Parathyroid adenoma (tissue), 2 donors: ENCODE data around the gene CHD3.
"Not testable (repeated sequence)": the region's sequence is repeated elsewhere in the genome, so short reads cannot be mapped to it uniquely, and the experiment has no call there.

ENCODE experiments used
- H2AFZ ChIP-seq: fragments of 300-600 bp; sonication (generic); one replicate; pipeline ENCODE4 v1.7.0; 2017; ENCODE audit warnings: antibody characterized with exemption, mild to moderate bottlenecking
- H3K27ac ChIP-seq: fragments of 300-600 bp; sonication (generic); one replicate; pipeline ENCODE4 v1.7.0; 2017
- H3K27me3 ChIP-seq: fragments of 300-600 bp; sonication (generic); one replicate; pipeline ENCODE4 v1.7.0; 2017; ENCODE audit warnings: low read length; ENCODE audit not compliant: control insufficient read depth, insufficient read depth
- H3K36me3 ChIP-seq: fragments of 300-600 bp; sonication (generic); one replicate; pipeline ENCODE4 v1.7.0; 2017; ENCODE audit warnings: low read length; ENCODE audit not compliant: control insufficient read depth, insufficient read depth
- H3K4me1 ChIP-seq: fragments of 300-600 bp; sonication (generic); one replicate; pipeline ENCODE4 v1.7.0; 2017; ENCODE audit warnings: control low read depth
- H3K4me2 ChIP-seq: fragments of 300-600 bp; sonication (generic); one replicate; pipeline ENCODE4 v1.7.0; 2017; ENCODE audit warnings: low read length
- H3K4me3 ChIP-seq: fragments of 300-600 bp; sonication (generic); one replicate; pipeline ENCODE4 v1.7.0; 2017; ENCODE audit warnings: low read depth, low read length
- H3K79me2 ChIP-seq: fragments of 300-600 bp; sonication (generic); one replicate; pipeline ENCODE4 v1.7.0; 2017; ENCODE audit warnings: control low read depth
- H3K9ac ChIP-seq: fragments of 300-600 bp; sonication (generic); one replicate; pipeline ENCODE4 v1.7.0; 2017; ENCODE audit warnings: mild to moderate bottlenecking
- H3K9me3 ChIP-seq: fragments of 300-600 bp; sonication (generic); one replicate; pipeline ENCODE4 v1.7.0; 2017; ENCODE audit warnings: low read length; ENCODE audit not compliant: control insufficient read depth
- TF ChIP-seq, protein P1 (sequence below): fragments of 300-600 bp; sonication (generic); IDR thresholded peaks from one replicate; pipeline ENCODE4 v1.7.0; 2017; ENCODE audit warnings: antibody characterized with exemption, mild to moderate bottlenecking
- donor health status: primary hyperparathyroidism.

The CHD3 gene

DNA sequence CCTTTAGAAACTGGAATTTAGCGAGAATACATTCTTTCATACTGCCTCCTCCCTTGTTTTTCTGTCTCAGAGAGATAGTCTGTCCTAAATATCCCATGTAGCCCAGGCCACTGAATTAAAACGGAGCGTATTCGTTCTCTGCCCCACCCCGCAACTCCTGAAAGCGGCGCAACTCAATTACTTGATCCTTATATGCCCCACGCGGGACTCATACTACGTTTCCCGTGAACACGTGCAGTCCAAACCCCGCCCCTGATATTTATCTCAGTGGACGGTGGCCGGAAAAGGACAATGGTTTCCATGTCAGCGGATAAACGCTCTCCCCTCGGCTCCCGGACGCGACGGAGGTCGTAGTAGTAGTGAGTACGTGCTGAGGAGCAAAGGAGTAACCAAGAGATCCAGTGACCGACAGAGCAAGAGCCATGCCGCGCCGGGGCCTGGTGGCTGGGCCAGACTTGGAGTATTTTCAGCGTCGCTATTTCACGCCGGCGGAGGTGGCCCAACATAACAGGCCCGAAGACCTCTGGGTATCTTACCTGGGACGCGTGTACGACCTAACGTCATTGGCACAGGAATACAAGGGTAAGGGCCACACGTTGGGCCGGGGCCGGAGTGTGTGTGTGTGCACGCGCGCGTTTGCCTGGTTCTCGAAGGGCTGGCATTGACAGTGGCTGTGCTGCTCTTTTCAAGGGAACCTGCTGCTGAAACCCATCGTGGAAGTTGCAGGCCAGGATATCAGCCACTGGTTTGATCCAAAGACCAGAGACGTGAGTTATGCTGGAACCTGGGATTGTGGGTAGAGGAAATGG lies 30.7 kb upstream of the CHD3 start, which contains the start of gene CYB5D1:
CYB5D1 (plus strand) TSS at position 291 of the 809 bp plus-strand sequence; CDS start at position 423, 132 bp downstream.
- Histone ChIP-seq H3K9ac (peak within 1 kb of the TSS; percentile 34), H3K27me3 (no peaks in the 10 kb centered on the region), H3K4me1 (peaks cover 13% of the 10 kb centered on the region), H3K9me3 (no peaks in the 10 kb centered on the region), H3K4me2 (peak within 1 kb of the TSS; percentile 86), H2AFZ (peak within 1 kb of the TSS; percentile 72), H3K79me2 (peaks cover 9% of the 10 kb centered on the region), H3K36me3 (no peaks in the 10 kb centered on the region), H3K27ac (peak within 1 kb of the TSS; percentile 96), H3K4me3 (peak within 1 kb of the TSS; percentile 80)
- TF ChIP-seq, protein P1, sequence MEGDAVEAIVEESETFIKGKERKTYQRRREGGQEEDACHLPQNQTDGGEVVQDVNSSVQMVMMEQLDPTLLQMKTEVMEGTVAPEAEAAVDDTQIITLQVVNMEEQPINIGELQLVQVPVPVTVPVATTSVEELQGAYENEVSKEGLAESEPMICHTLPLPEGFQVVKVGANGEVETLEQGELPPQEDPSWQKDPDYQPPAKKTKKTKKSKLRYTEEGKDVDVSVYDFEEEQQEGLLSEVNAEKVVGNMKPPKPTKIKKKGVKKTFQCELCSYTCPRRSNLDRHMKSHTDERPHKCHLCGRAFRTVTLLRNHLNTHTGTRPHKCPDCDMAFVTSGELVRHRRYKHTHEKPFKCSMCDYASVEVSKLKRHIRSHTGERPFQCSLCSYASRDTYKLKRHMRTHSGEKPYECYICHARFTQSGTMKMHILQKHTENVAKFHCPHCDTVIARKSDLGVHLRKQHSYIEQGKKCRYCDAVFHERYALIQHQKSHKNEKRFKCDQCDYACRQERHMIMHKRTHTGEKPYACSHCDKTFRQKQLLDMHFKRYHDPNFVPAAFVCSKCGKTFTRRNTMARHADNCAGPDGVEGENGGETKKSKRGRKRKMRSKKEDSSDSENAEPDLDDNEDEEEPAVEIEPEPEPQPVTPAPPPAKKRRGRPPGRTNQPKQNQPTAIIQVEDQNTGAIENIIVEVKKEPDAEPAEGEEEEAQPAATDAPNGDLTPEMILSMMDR = no peak

DNA sequence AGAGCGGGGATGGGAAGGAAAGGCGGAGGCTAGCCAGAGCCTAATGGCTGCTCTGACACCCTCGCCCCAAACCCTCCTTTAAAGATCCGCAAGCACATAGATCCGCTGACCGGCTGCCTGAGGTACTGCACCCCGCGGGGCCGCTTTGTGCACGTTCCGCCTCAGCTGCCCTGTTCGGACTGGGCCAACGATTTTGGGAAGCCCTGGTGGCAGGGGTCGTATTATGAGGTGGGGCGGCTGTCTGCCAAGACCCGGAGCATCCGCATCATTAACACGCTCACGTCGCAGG lies 30.1 kb upstream of the CHD3 start:
- no peaks in the 10 kb centered on the region for H3K36me3 ChIP-seq
- peak overlapping the region; percentile 86 for H3K4me2 ChIP-seq
- H2AFZ ChIP-seq = peak overlapping the region; percentile 72
- H3K27ac ChIP-seq = peak overlapping the region; percentile 96
- no peak overlapping the region for H3K9ac ChIP-seq
- H3K27me3 ChIP-seq = no peaks in the 10 kb centered on the region
- H3K9me3 ChIP-seq = no peaks in the 10 kb centered on the region
- peaks cover 11% of the 10 kb centered on the region for H3K79me2 ChIP-seq
- H3K4me3 ChIP-seq = peak overlapping the region; percentile 80
- TF ChIP-seq, protein P1 = peak; percentile 27
- peaks cover 13% of the 10 kb centered on the region for H3K4me1 ChIP-seq

DNA sequence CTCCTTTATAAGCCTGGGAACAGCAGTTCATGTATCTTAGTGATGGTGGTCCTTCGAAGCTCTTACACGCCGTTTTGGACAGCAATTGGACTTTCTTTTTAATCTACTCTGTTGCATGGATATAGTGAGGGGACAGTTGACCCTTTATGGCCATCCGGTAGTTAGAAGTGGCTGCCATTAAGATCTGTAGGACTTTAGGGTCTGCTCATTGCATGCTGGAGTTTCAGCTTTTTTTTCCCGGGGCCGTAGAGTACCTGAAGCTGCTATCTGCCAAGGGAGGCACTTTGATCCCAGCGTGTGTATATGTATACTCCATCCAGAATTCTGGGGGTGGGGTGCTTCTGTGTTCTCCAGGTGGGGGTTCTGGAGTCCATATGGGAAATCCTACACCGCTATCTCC lies 29.6 kb upstream of the CHD3 start:
- Histone ChIP-seq H2AFZ (no peak overlapping the region), H3K9ac (no peak overlapping the region), H3K4me1 (peaks cover 13% of the 10 kb centered on the region), H3K4me3 (no peak overlapping the region), H3K79me2 (peaks cover 11% of the 10 kb centered on the region), H3K9me3 (no peaks in the 10 kb centered on the region), H3K27ac (no peak overlapping the region), H3K4me2 (peak overlapping the region; percentile 86), H3K27me3 (no peaks in the 10 kb centered on the region), H3K36me3 (no peaks in the 10 kb centered on the region)
- TF ChIP-seq, protein P1 = no peak

DNA sequence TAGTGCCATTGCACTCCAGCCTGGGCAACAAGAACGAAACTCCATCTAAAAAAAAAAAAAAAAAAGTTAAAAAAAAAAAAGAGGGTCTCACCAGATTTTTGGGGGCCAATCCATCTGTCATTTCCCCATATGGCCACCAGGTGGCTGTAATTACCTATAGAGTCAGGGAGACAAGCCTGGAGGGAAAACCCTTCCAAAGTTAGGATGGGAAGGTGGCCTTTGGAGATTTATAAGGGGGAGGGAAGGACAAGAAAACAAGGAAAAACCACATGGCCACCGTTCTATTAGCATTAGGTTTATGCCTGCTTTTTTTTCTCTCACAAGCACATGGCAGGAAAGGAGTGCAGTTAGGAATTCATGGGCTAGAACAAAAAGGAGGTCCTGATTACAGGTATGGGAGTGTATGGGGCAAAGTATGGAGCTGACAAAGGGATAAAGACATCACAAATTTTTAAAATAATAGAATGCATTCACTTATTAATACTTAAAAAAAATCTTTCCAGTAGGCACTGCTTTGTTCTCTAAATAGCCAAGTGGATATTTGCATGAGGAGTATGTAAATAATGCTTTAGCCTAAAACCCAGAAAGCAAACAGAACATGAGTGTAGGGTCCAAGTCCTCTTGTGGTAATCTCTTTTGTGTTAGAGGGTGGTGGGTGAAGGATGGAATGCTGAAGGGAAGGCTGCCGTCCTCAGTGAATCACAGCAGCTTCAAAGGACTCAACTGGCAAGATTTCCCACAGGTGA lies 25.7 kb upstream of the CHD3 start:
- H3K27me3 ChIP-seq = no peaks in the 10 kb centered on the region
- no peaks in the 10 kb centered on the region for H3K9me3 ChIP-seq
- H3K4me1 ChIP-seq = peaks cover 5% of the 10 kb centered on the region
- H3K4me3 ChIP-seq = no peak overlapping the region
- TF ChIP-seq, protein P1 = peak; percentile 93
- H3K4me2 ChIP-seq = no peak overlapping the region
- H3K36me3 ChIP-seq = no peaks in the 10 kb centered on the region
- H2AFZ ChIP-seq = no peak overlapping the region
- no peak overlapping the region for H3K27ac ChIP-seq
- no peak overlapping the region for H3K9ac ChIP-seq
- H3K79me2 ChIP-seq = peaks cover 13% of the 10 kb centered on the region

DNA sequence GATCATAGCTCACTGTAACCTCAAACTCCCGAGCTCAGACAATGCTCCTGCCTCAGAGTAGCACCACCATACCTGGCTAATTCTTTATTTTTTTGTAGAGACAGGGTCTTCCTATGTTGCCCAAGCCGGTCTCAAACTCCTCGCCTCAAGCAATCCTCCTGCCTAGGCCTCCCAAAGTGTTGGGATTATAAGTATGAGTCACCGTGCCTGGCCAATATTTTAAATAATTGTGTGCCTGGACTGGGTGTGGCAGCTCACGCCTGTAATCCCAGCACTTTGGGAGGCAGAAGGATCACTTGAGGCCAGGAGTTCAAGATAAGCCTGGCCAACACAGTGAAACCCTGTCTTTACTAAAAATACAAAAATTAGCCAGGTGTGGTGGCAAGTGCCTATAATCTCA lies 24.2 kb upstream of the CHD3 start:
- not testable (repeated sequence) for H3K4me1 ChIP-seq, H3K4me3 ChIP-seq, H2AFZ ChIP-seq, H3K4me2 ChIP-seq, H3K9ac ChIP-seq, H3K9me3 ChIP-seq, H3K36me3 ChIP-seq, H3K27me3 ChIP-seq, H3K27ac ChIP-seq
- peaks cover 13% of the 10 kb centered on the region for H3K79me2 ChIP-seq
